Adipocyte (in vitro differentiated cells): ENCODE data around the gene GRIA3.

Source experiments
- DNase-seq: peaks from one replicate; pipeline ENCODE4 v3.0.0-alpha.2; 2015; ENCODE audit warnings: low read depth
- H3K27me3 ChIP-seq: replicated peaks from 2 replicates; pipeline ENCODE4 v1.7.0; 2013; ENCODE audit warnings: mild to moderate bottlenecking, low read length, moderate library complexity; ENCODE audit not compliant: control insufficient read depth, insufficient read depth
- H3K36me3 ChIP-seq: 2 replicates; pipeline ENCODE4 v1.7.0; 2013; ENCODE audit warnings: low read length, mild to moderate bottlenecking, moderate library complexity; ENCODE audit not compliant: control insufficient read depth, insufficient read depth, severe bottlenecking
- H3K4me1 ChIP-seq: 2 replicates; pipeline ENCODE4 v1.7.0; 2013; ENCODE audit warnings: mild to moderate bottlenecking, low read length, moderate library complexity; ENCODE audit not compliant: control insufficient read depth, insufficient read depth
- H3K4me3 ChIP-seq: 2 replicates; pipeline ENCODE4 v1.7.0; 2013; ENCODE audit warnings: mild to moderate bottlenecking, low read length, moderate library complexity
- H3K9ac ChIP-seq: 2 replicates; pipeline ENCODE4 v1.7.0; 2013; ENCODE audit warnings: mild to moderate bottlenecking, low read length, moderate library complexity
- H3K9me3 ChIP-seq: 2 replicates; pipeline ENCODE4 v1.7.0; 2013; ENCODE audit warnings: mild to moderate bottlenecking, low read length, moderate library complexity; ENCODE audit not compliant: control insufficient read depth

The GRIA3 gene

DNA sequence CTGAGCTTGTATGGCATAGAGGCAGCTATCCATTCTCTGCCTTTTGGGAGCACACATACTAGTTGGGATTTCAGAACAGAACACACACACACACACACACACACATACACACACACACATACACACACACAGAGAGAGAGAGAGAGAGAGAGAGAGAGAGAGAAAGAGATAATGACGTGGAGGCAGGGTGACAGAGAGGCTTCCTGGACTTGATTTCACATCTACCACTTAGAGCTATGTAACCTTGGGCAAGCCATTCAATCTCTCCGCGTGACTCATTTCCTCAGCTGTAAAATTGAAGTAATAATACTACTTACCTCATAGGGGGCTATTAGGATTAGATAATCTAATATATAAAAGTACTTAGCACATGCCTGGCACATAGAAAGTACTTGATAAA lies 12.3 kb upstream of the GRIA3 start:
- Histone ChIP-seq H3K4me3 (no peak overlapping the region), H3K9ac (no peak overlapping the region), H3K4me1 (no peaks in the 10 kb centered on the region), H3K36me3 (no peaks in the 10 kb centered on the region), H3K9me3 (no peaks in the 10 kb centered on the region), H3K27me3 (no peaks in the 10 kb centered on the region)
- no peak for DNase-seq

DNA sequence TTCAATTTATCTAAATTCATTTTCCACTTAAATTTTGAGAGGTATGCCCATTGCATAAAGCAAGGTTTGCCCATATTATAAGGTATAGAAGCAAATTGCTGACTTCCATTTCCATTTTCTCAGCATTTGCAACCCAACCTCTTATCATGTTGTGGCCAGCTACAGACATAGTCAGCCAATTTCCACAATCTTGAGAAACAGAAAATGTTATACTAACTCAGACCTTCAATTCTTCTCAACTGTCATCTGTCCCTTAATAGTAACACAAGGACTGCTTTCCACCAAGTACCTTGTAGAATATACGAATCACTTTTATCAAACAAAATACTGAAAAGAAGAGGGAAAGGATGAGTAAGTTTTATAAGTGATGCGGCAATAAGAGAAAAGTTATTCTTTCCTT lies 11.2 kb upstream of the GRIA3 start:
- H3K4me3 ChIP-seq = no peak overlapping the region
- no peak for DNase-seq
- H3K4me1 ChIP-seq = no peaks in the 10 kb centered on the region
- no peaks in the 10 kb centered on the region for H3K36me3 ChIP-seq
- no peaks in the 10 kb centered on the region for H3K9me3 ChIP-seq
- no peaks in the 10 kb centered on the region for H3K27me3 ChIP-seq
- H3K9ac ChIP-seq = no peak overlapping the region

DNA sequence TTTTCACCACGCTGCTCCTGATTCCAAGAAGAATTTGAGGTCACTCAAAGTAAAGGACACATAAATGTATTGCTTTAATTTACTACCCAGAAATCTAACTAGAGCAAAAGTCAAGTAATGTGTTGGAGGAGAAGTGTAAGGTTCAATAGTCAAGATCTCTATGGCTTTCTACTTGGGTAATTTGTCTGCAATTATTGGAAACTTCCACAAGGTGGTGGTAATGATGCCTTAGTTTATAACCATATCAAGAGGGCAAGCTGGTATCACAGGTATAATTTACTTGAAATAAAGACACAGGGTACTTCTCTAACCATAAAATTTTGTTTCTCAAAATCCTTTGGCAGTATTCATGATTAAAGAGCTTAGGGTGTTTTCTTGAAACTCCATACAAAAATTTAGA lies 10.2 kb upstream of the GRIA3 start:
- Histone ChIP-seq H3K4me1 (no peaks in the 10 kb centered on the region), H3K9me3 (no peaks in the 10 kb centered on the region), H3K4me3 (no peak overlapping the region), H3K27me3 (no peaks in the 10 kb centered on the region), H3K36me3 (no peaks in the 10 kb centered on the region), H3K9ac (no peak overlapping the region)
- DNase-seq = no peak

DNA sequence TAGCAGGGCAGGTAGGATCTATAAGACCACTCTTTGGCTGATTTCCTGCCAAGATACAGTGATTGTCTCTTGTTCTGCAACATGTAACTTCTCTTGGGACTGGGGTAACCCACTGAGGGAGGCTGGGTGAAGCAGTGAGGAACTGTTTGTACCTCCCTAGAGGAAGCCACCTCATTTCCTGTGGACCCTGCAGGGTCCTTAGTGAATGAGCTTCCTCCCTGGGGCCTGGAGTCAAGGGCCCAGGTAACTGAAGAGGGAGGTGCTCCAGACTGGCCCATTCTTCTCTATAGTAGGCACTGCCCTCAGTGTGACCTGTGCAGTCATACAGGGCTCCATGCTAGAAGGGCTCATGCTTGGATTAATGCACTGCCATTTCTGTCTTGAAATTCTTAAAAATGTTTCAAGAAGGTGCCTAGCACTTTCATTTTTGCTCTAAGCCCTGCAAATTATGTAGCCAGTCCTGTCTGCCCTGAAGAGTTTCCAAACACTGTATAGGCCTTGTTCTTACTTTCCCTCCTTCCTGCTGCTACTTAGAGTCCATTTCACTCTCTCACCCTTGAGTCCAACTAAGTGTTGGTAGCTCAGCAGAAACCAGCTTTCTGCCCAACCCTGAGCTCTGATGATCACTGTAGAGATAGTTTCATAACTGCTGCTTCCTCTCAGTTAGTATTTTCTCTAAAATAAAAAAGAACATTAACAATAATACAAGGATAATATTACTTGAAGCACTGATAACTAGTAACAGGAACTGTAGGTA lies 8.5 kb upstream of the GRIA3 start:
- H3K36me3 ChIP-seq = no peaks in the 10 kb centered on the region
- peaks cover 2% of the 10 kb centered on the region for H3K27me3 ChIP-seq
- H3K9me3 ChIP-seq = no peaks in the 10 kb centered on the region
- no peak overlapping the region for H3K4me3 ChIP-seq
- no peak for DNase-seq
- H3K9ac ChIP-seq = no peak overlapping the region
- no peaks in the 10 kb centered on the region for H3K4me1 ChIP-seq

DNA sequence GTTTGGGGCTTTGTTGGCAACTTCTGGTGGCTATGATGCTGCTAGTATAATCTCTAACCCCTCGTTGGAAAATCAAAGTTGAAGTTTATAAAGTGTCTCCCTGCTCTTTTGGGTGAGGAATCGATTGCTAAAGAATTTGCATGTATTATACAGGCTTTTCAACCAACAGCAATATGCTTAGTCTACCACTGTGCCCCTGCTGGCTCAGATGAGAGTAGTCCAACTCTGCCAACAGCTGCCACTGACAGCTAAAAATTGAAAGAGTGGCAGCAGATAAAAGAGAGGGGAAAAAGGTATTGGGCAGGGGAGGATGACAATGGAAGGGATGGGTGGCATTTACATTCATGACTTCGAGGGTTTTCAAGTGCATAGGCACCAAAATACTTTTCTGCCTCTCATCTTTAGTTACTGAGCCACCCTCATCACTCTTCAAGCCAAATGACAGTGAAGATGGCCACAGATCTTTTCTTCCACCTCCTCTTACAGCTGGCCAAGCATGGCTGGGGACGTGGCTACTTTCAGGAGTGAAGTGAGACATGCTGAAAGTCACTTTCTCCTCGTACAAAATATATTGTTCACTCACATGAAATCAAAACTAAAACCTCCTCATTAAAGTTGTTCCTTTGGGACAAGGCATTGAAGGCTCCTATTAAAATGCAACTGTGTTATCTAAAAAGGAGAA lies 2.7 kb upstream of the GRIA3 start:
- Histone ChIP-seq H3K9ac (no peak overlapping the region), H3K4me1 (no peaks in the 10 kb centered on the region), H3K36me3 (no peaks in the 10 kb centered on the region), H3K9me3 (no peaks in the 10 kb centered on the region), H3K4me3 (no peak overlapping the region), H3K27me3 (peaks cover 2% of the 10 kb centered on the region)
- DNase-seq = no peak

DNA sequence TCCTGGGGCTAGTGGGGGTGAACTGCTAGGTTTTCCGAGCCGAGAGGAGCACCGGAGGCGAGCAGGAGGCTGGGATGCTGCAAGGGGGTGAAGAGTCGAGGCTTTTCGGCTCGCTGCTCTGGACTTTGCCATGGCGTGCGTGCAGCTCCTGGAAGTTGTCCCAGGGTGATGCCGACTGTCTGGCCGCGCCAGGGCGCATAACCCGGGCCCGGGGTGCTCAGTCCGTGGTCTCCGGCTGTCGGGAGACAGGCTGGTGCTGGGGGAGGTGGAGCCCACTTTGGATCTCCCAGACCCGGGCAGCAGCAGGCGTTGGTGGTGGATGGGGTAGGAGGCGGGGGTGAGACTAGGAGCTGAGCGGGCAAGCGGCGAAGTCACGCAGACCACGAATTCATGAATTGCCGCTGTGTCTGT lies 793 bp downstream of the GRIA3 start:
- Histone ChIP-seq H3K9ac (peak overlapping the region; percentile 76), H3K4me1 (no peaks in the 10 kb centered on the region), H3K27me3 (peaks cover 2% of the 10 kb centered on the region), H3K9me3 (no peaks in the 10 kb centered on the region), H3K36me3 (no peaks in the 10 kb centered on the region), H3K4me3 (peak overlapping the region; percentile 81)
- DNase-seq = peak; percentile 55

DNA sequence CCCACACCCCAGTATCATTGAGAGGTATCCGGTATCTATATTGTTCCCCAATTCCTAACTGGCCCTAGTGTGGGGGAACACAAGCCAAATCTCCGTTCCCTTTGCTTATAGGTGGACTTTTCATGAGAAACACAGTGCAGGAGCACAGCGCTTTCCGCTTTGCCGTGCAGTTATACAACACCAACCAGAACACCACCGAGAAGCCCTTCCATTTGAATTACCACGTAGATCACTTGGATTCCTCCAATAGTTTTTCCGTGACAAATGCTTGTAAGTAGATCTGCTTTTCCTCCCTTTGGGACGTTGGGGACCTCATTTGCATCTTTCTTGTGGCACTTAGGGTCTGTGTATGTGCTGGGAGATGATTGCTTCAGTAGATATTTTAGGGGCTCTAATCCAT lies 1.6 kb downstream of the GRIA3 start:
- no peaks in the 10 kb centered on the region for H3K36me3 ChIP-seq
- H3K4me1 ChIP-seq = no peaks in the 10 kb centered on the region
- H3K4me3 ChIP-seq = peak overlapping the region; percentile 81
- no peaks in the 10 kb centered on the region for H3K27me3 ChIP-seq
- no peaks in the 10 kb centered on the region for H3K9me3 ChIP-seq
- H3K9ac ChIP-seq = peak overlapping the region; percentile 13
- peak; percentile 54 for DNase-seq

DNA sequence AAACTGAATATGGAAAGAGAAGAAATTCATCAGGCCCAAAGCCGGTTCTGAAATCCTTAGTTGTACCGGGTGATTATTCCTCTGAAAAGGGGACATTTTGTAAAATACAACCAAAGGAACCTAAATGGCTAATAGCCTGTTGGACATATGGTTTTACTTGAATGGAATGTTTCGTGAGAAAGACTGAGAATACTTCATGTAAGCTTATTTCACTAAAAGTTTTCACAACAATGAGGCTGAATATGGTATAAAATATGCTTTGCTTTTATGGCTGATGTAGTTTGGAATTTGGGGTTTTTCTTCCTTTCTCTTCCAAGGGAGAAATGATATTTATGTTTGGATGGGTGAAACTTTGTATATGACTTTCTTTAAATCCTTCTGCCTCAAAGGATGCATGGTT lies 2.7 kb downstream of the GRIA3 start:
- Histone ChIP-seq H3K4me1 (no peaks in the 10 kb centered on the region), H3K9me3 (no peaks in the 10 kb centered on the region), H3K4me3 (no peak overlapping the region), H3K36me3 (no peaks in the 10 kb centered on the region), H3K27me3 (no peaks in the 10 kb centered on the region), H3K9ac (no peak overlapping the region)
- peak; percentile 76 for DNase-seq

DNA sequence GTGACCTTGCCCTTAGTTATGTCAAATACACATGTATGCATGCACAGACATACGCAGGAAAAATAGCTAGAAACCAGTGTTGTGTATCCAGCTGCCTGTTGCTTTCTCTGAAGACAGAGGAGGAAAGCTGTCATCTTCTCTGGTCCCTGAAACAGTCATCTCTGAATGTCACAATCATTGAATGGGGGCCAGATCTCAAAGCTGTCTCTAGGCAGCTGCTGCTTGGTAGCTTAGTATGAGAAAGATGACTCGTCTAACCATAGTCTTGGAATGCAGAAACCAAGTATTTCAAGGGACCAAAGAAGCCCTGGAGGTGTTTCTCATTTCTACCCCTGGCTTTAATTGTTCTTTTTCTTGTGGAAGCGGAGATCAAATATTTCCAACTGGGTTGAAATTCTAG lies 4.0 kb downstream of the GRIA3 start:
- no peaks in the 10 kb centered on the region for H3K4me1 ChIP-seq
- peak; percentile 67 for DNase-seq
- no peak overlapping the region for H3K4me3 ChIP-seq
- H3K36me3 ChIP-seq = no peaks in the 10 kb centered on the region
- no peaks in the 10 kb centered on the region for H3K9me3 ChIP-seq
- H3K9ac ChIP-seq = no peak overlapping the region
- H3K27me3 ChIP-seq = no peaks in the 10 kb centered on the region

DNA sequence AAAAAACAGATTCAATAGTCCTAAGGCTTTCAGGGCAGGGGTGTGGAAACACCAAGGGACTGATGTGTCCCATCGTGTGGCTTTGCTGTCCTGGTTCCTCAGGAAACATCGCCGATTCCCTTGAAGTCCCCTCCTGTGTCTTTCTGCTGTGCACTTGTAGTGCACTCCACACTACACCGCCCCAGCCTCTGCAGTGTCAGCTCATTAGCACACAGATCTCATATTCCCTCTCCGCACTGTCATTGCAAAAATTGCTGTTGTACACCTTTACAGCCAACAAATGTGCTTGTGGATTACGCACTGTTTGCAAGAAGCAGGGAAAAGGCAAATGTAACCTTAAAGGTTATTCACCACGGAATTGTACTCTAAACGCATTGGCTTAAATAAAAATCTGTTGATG lies 5.3 kb downstream of the GRIA3 start:
- no peaks in the 10 kb centered on the region for H3K4me1 ChIP-seq
- H3K9me3 ChIP-seq = no peaks in the 10 kb centered on the region

DNA sequence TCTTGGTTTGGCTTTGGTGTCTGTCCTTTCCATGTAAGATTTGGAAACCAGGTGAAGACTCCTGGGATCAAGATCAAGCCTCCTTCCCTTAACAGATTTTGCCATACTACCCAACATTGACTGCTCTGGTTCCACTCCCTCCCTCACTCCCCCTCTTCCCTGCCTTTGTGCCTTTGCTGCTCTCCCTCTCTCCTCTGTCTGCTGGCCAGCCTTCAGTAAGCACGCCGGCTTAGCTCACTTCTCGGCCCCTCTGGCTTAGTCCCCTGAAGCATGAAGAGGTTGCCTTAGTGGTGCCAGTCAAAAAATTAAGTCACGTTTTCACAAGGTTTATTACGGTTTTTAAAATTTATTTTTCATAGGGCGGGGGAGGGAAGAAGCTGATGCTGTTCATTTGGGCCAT lies 6.0 kb downstream of the GRIA3 start:
- Histone ChIP-seq H3K4me3 (no peak overlapping the region), H3K36me3 (peaks cover 3% of the 10 kb centered on the region), H3K27me3 (no peaks in the 10 kb centered on the region), H3K9me3 (no peaks in the 10 kb centered on the region), H3K9ac (no peak overlapping the region), H3K4me1 (no peaks in the 10 kb centered on the region)
- no peak for DNase-seq

More for the DNA sequence above, 5.3 kb downstream of the GRIA3 start:
- no peaks in the 10 kb centered on the region for H3K36me3 ChIP-seq
- DNase-seq = no peak
- H3K27me3 ChIP-seq = no peaks in the 10 kb centered on the region
- H3K9ac ChIP-seq = no peak overlapping the region
- H3K4me3 ChIP-seq = no peak overlapping the region
